Activated B cell treated with CpG ODN at 0.5 μM for 24 hours (primary cell): ENCODE measurements around the gene EPB41L2. TPM values are rescaled to one million over a fixed set of nuclear protein-coding genes. Genes with fewer than 3 reads are reported as not detected.

Source experiments
- ATAC-seq: fragments of 200-7000 bp; cut with Tn5 transposase; one replicate; pipeline ENCODE4 v1.10.0; 2021; ENCODE audit warnings: low read depth, mild to moderate bottlenecking, moderate library complexity
- CTCF ChIA-PET: fragments of 350-600 bp; sonication (Branson Sonifier 250); formaldehyde crosslinking; loops from one replicate; lab custom pipeline; 2021; ENCODE audit warnings: antibody characterized with exemption; lab: Charles Lee
- POLR2A ChIA-PET: fragments of 350-600 bp; sonication (Branson Sonifier 250); formaldehyde crosslinking; loops from one replicate; lab custom pipeline; 2021; ENCODE audit warnings: antibody characterized with exemption; lab: Charles Lee
- DNase-seq: peaks from one replicate; pipeline ENCODE4 v3.0.0; 2022
- H3K27ac Mint-ChIP-seq: one replicate; pipeline ENCODE4 v1.8.0; 2020; ENCODE audit warnings: mixed read lengths
- H3K27me3 Mint-ChIP-seq: one replicate; pipeline ENCODE4 v1.8.0; 2021; ENCODE audit warnings: mixed read lengths
- H3K36me3 Mint-ChIP-seq: one replicate; pipeline ENCODE4 v1.8.0; 2021; ENCODE audit warnings: low read depth, mixed read lengths
- H3K4me1 Mint-ChIP-seq: one replicate; pipeline ENCODE4 v1.8.0; 2021; ENCODE audit warnings: mixed read lengths
- H3K4me3 Mint-ChIP-seq: one replicate; pipeline ENCODE4 v1.8.0; 2020; ENCODE audit warnings: mild to moderate bottlenecking, mixed read lengths
- H3K9me3 Mint-ChIP-seq: one replicate; pipeline ENCODE4 v1.8.0; 2020; ENCODE audit warnings: mixed read lengths
- CTCF ChIP-seq: fragments of 200-600 bp; IDR thresholded peaks from one replicate; pipeline ENCODE4 v1.8.0; 2022; ENCODE audit warnings: antibody characterized with exemption, mild to moderate bottlenecking
- intact Hi-C: fragments of 100-400 bp; cut with micrococcal nuclease; formaldehyde crosslinking; loops from one replicate; pipeline ENCODE4 v1.15.1; 2024
- total RNA-seq: library from RNA; stranded (reverse); gene quantifications from 2 replicates; pipeline ENCODE4 v1.2.3, GENCODE V29; 2022

EPB41L2 gene
- total RNA-seq, 1 donor from 2014 or later = 62.8 TPM

DNA sequence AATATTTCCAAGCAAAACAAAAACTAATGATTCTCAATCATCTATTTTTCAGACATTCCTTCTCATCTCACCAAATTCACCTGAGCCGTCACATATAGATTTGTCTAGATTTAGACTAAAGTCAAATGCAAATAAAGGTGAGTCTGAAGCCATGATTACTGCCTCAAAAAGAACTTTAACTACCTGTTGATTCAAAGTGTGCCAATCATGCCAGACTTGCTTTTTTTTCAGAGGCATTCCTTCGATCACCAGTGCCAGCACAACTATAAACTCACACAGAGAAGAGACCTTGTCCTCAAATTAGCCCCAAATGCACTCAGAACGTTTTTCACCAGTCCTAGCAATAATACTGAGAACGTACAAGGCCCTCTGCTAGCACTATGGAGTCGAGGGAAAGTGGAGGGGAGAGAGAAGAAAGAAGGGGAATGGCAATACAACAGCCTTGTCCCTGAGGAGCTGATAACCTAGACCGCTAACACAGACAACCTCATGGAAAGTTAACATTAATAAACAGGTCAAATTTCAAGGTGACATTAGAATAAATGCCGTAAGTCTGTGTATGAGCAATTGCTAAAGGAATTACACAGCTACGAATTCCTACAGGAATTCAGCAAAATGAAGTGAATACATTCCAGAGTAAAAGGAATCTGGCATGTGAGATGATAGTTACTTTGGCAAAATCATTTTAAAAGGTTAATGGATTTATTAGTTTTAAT is 60.9 kb downstream of the EPB41L2 start:
- DNase-seq (no peak), ATAC-seq (no peak)
- H3K36me3 Mint-ChIP-seq = peaks cover 1% of the 10 kb centered on the region
- CTCF ChIA-PET = no interaction called here
- intact Hi-C loops = loop anchor here (10.0 kb wide), 1 partner anchor 47 kb away; no protein-coding TSS in a partner anchor
- peaks cover 28% of the 10 kb centered on the region for H3K4me1 Mint-ChIP-seq
- no peak for TF ChIP-seq CTCF
- H3K4me3 Mint-ChIP-seq = no peak overlapping the region
- H3K27ac Mint-ChIP-seq = no peak overlapping the region
- POLR2A ChIA-PET = no interaction called here
- peaks cover 5% of the 10 kb centered on the region for H3K9me3 Mint-ChIP-seq
- no peaks in the 10 kb centered on the region for H3K27me3 Mint-ChIP-seq

GRCh38 chr6:131001111-131001736 is 61.8 kb downstream of the EPB41L2 start:
- peaks cover 26% of the 10 kb centered on the region for H3K4me1 Mint-ChIP-seq
- intact Hi-C loops = loop anchor here (10.0 kb wide), 1 partner anchor 46 kb away; no protein-coding TSS in a partner anchor
- H3K27me3 Mint-ChIP-seq = no peaks in the 10 kb centered on the region
- TF ChIP-seq CTCF = no peak
- POLR2A ChIA-PET = no interaction called here
- no peak overlapping the region for H3K4me3 Mint-ChIP-seq
- ATAC-seq (no peak), DNase-seq (no peak)
- no peaks in the 10 kb centered on the region for H3K9me3 Mint-ChIP-seq
- CTCF ChIA-PET = no interaction called here
- H3K27ac Mint-ChIP-seq = no peak overlapping the region
- no peaks in the 10 kb centered on the region for H3K36me3 Mint-ChIP-seq

- H3K4me1 Mint-ChIP-seq = peaks cover 23% of the 10 kb centered on the region
- H3K36me3 Mint-ChIP-seq = no peaks in the 10 kb centered on the region
- no peak for DNase-seq
- H3K27me3 Mint-ChIP-seq = no peaks in the 10 kb centered on the region
- ChIA-PET POLR2A (no interaction called here), CTCF (no interaction called here)
- H3K9me3 Mint-ChIP-seq = no peaks in the 10 kb centered on the region
- TF ChIP-seq CTCF = no peak
- no peak overlapping the region for H3K27ac Mint-ChIP-seq
- H3K4me3 Mint-ChIP-seq = no peak overlapping the region
- ATAC-seq = no peak
- intact Hi-C loops = loop anchor here (10.0 kb wide), 1 partner anchor 46 kb away; no protein-coding TSS in a partner anchor
These were observed 62.5 kb downstream of the EPB41L2 start for GRCh38 chr6:131000544-131000943.

GRCh38 chr6:130997061-130997753 is 65.8 kb downstream of the EPB41L2 start:
- H3K4me3 Mint-ChIP-seq = no peak overlapping the region
- no peaks in the 10 kb centered on the region for H3K9me3 Mint-ChIP-seq
- CTCF ChIA-PET = no interaction called here
- POLR2A ChIA-PET = no interaction called here
- no peak overlapping the region for H3K27ac Mint-ChIP-seq
- peaks cover 13% of the 10 kb centered on the region for H3K4me1 Mint-ChIP-seq
- ATAC-seq = no peak
- DNase-seq = no peak
- intact Hi-C loops = no loop called here
- no peaks in the 10 kb centered on the region for H3K27me3 Mint-ChIP-seq
- no peaks in the 10 kb centered on the region for H3K36me3 Mint-ChIP-seq
- TF ChIP-seq CTCF = no peak

DNA sequence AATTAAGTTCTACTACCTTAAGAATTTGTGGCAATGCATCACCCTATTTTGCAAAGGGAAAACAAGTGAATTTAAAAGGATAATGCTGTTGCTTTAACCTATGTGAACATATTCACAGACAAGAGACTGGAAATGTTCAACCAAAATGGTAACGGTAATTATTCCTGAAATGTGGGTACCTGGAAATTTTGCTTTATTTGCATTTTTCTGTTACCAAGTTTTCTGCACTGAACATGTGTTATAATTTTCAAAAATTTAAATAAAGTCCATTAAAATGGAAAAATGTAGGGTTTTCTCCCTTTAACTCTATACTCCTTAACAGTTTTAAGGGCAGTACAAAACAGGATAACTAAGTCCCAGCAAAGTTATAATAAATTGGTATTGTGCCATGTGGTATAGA is 66.4 kb downstream of the EPB41L2 start:
- Mint-ChIP-seq H3K4me1 (peaks cover 13% of the 10 kb centered on the region), H3K36me3 (no peaks in the 10 kb centered on the region), H3K27me3 (no peaks in the 10 kb centered on the region), H3K27ac (no peak overlapping the region), H3K4me3 (no peak overlapping the region), H3K9me3 (no peaks in the 10 kb centered on the region)
- ChIA-PET CTCF (no interaction called here), POLR2A (no interaction called here)
- no peak for TF ChIP-seq CTCF
- ATAC-seq (no peak), DNase-seq (no peak)
- intact Hi-C loops = no loop called here
